PC-9 (cell line): Measurements from ENCODE around the gene LZTS3.

Experiments used
- CTCF ChIP-seq: fragments of 200-600 bp; sonication (generic); conservative IDR thresholded peaks from 2 replicates; pipeline ENCODE4 v1.6.1; 2017; ENCODE audit warnings: mixed run types, antibody characterized with exemption, mild to moderate bottlenecking, moderate library complexity
- EZH2 ChIP-seq: fragments of 200-600 bp; sonication (generic); IDR thresholded peaks from 2 replicates; pipeline ENCODE4 v1.8.0; 2017; ENCODE audit warnings: antibody characterized with exemption, low read depth

GRCh38 chr20:3192226-3193015 lies 19.1 kb upstream of the LZTS3 start:
- TF ChIP-seq CTCF (no peak), EZH2 (no peak)
